Measurements from ENCODE around the gene GPR151. TPM values are rescaled to one million over a fixed set of nuclear protein-coding genes. Genes with fewer than 3 reads are reported as not detected.

GPR151 gene
- total RNA-seq, 1 donor from 2014 or later: not detected

- TF ChIP-seq, protein P1, sequence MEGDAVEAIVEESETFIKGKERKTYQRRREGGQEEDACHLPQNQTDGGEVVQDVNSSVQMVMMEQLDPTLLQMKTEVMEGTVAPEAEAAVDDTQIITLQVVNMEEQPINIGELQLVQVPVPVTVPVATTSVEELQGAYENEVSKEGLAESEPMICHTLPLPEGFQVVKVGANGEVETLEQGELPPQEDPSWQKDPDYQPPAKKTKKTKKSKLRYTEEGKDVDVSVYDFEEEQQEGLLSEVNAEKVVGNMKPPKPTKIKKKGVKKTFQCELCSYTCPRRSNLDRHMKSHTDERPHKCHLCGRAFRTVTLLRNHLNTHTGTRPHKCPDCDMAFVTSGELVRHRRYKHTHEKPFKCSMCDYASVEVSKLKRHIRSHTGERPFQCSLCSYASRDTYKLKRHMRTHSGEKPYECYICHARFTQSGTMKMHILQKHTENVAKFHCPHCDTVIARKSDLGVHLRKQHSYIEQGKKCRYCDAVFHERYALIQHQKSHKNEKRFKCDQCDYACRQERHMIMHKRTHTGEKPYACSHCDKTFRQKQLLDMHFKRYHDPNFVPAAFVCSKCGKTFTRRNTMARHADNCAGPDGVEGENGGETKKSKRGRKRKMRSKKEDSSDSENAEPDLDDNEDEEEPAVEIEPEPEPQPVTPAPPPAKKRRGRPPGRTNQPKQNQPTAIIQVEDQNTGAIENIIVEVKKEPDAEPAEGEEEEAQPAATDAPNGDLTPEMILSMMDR (IDR thresholded peaks at IDR 0.05): no peak
- H3K9me3 Mint-ChIP-seq: no peaks in the 10 kb centered on the region
- no peaks in the 10 kb centered on the region for H3K27me3 Mint-ChIP-seq
- H3K4me3 Mint-ChIP-seq: no peak overlapping the region
- CTCF ChIA-PET: no interaction called here
- H3K27ac Mint-ChIP-seq: no peak overlapping the region
- intact Hi-C loops (cut with micrococcal nuclease): loop anchor here (10.0 kb wide), 1 partner anchor 360 kb away; no protein-coding TSS in a partner anchor
- DNase-seq: no peak
- H3K4me1 Mint-ChIP-seq: no peaks in the 10 kb centered on the region
- POLR2A ChIA-PET: no interaction called here
- no peak for ATAC-seq (ENCODE audit: low read depth)
- H3K36me3 Mint-ChIP-seq (ENCODE audit: low read depth): peaks cover 80% of the 10 kb centered on the region
Observed at GRCh38 chr5:146484714-146485391, 31.1 kb downstream of the GPR151 start.

- Mint-ChIP-seq H3K9me3 (no peaks in the 10 kb centered on the region), H3K27me3 (no peaks in the 10 kb centered on the region), H3K4me1 (no peaks in the 10 kb centered on the region), H3K4me3 (no peak overlapping the region), H3K27ac (no peak overlapping the region), H3K36me3 (ENCODE audit: low read depth) (peaks cover 71% of the 10 kb centered on the region)
- ATAC-seq (ENCODE audit: low read depth): no peak
- CTCF ChIA-PET: no interaction called here
- intact Hi-C loops (cut with micrococcal nuclease): loop anchor here (10.0 kb wide), 1 partner anchor 358 kb away; no protein-coding TSS in a partner anchor
- TF ChIP-seq, protein P1 (IDR thresholded peaks at IDR 0.05): no peak
- POLR2A ChIA-PET: no interaction called here
- no peak for DNase-seq
Observed at GRCh38 chr5:146482775-146483174, 33.2 kb downstream of the GPR151 start.

GRCh38 chr5:146475906-146476305, 40.1 kb downstream of the GPR151 start:
- Mint-ChIP-seq H3K27ac (no peak overlapping the region), H3K4me3 (no peak overlapping the region), H3K4me1 (peaks cover 10% of the 10 kb centered on the region), H3K27me3 (no peaks in the 10 kb centered on the region), H3K36me3 (ENCODE audit: low read depth) (peaks cover 70% of the 10 kb centered on the region), H3K9me3 (peaks cover 3% of the 10 kb centered on the region)
- intact Hi-C loops (cut with micrococcal nuclease): no loop called here
- CTCF ChIA-PET: no interaction called here
- DNase-seq (no peak), ATAC-seq (ENCODE audit: low read depth) (no peak)
- POLR2A ChIA-PET: no interaction called here
- TF ChIP-seq, protein P1 (IDR thresholded peaks at IDR 0.05): no peak

GRCh38 chr5:146475190-146475780, 40.7 kb downstream of the GPR151 start:
- DNase-seq: no peak
- ATAC-seq (ENCODE audit: low read depth): no peak
- CTCF ChIA-PET: no interaction called here
- Mint-ChIP-seq H3K36me3 (ENCODE audit: low read depth) (peaks cover 73% of the 10 kb centered on the region), H3K9me3 (peaks cover 3% of the 10 kb centered on the region), H3K27ac (no peak overlapping the region), H3K27me3 (no peaks in the 10 kb centered on the region), H3K4me3 (no peak overlapping the region), H3K4me1 (peaks cover 10% of the 10 kb centered on the region)
- intact Hi-C loops (cut with micrococcal nuclease): no loop called here
- TF ChIP-seq, protein P1 (IDR thresholded peaks at IDR 0.05): no peak
- POLR2A ChIA-PET: no interaction called here

GRCh38 chr5:146474065-146474464, 41.9 kb downstream of the GPR151 start:
- no peak overlapping the region for H3K27ac Mint-ChIP-seq
- CTCF ChIA-PET: no interaction called here
- no peaks in the 10 kb centered on the region for H3K27me3 Mint-ChIP-seq
- DNase-seq: no peak
- TF ChIP-seq, protein P1 (IDR thresholded peaks at IDR 0.05): no peak
- peaks cover 10% of the 10 kb centered on the region for H3K4me1 Mint-ChIP-seq
- no peak overlapping the region for H3K4me3 Mint-ChIP-seq
- POLR2A ChIA-PET: no interaction called here
- peaks cover 74% of the 10 kb centered on the region for H3K36me3 Mint-ChIP-seq (ENCODE audit: low read depth)
- intact Hi-C loops (cut with micrococcal nuclease): no loop called here
- peaks cover 3% of the 10 kb centered on the region for H3K9me3 Mint-ChIP-seq
- ATAC-seq (ENCODE audit: low read depth): no peak
